Lower leg skin (tissue), 3 donors: ENCODE measurements around the gene CRAMP1.

ENCODE experiments used
- POLR2A ChIP-seq, 2 donors: fragments of 450-650 bp; IDR thresholded peaks; one replicate each; pipeline ENCODE4 v1.6.1; 2016 to 2017; ENCODE audit warnings: antibody characterized with exemption in 2 of 2, mild to moderate bottlenecking in 1 of 2, moderate library complexity in 1 of 2
- TF ChIP-seq, protein P1 (sequence below), 3 donors: fragments of 450-650 bp; IDR thresholded peaks; one replicate each; pipeline ENCODE4 v1.5.1; 2016; ENCODE audit warnings: antibody characterized with exemption in 3 of 3, mild to moderate bottlenecking in 3 of 3, moderate library complexity in 2 of 3

DNA sequence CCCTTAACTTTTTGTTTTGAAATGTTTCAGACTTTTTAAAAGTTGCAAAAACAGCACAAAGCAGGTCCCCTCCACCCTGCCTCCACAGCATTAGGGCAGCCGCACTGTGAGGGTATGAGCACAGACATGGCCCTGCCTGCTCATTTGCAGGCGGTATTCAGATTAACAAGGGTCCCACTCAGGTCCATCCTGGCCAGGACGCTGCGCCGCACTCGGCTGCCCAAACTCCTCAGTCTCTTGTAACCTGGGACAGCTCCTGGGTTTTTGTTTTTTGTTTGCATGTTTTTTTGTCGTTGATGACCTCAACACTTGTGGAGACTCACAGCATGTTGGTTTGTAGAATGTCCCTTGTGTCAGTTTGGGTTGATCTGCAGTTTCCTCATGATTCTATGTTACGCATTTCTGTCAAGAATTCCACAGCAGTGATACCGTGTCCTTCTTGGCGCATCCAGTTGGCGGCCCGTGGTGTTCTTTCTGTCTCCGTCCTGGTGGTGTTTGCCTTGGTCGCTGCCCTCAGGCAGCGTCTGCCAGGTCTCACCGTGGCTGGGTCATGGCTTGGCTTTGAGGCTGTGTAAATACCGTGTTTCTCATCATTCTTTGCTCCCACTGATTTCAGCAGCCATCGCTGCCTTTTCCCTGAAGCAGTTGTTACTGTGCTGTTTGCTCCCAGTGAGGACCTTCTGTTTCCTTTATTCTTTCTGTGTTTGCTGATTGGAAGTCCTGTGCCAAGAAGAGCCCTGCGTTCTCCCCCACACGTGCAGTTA lies 18.5 kb downstream of the CRAMP1 start:
- TF ChIP-seq, protein P1, sequence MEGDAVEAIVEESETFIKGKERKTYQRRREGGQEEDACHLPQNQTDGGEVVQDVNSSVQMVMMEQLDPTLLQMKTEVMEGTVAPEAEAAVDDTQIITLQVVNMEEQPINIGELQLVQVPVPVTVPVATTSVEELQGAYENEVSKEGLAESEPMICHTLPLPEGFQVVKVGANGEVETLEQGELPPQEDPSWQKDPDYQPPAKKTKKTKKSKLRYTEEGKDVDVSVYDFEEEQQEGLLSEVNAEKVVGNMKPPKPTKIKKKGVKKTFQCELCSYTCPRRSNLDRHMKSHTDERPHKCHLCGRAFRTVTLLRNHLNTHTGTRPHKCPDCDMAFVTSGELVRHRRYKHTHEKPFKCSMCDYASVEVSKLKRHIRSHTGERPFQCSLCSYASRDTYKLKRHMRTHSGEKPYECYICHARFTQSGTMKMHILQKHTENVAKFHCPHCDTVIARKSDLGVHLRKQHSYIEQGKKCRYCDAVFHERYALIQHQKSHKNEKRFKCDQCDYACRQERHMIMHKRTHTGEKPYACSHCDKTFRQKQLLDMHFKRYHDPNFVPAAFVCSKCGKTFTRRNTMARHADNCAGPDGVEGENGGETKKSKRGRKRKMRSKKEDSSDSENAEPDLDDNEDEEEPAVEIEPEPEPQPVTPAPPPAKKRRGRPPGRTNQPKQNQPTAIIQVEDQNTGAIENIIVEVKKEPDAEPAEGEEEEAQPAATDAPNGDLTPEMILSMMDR (IDR thresholded peaks at IDR 0.05) = no peak
- no peak for TF ChIP-seq POLR2A (IDR thresholded peaks at IDR 0.05)
